Osteoblast (primary cell): Measurements from ENCODE around the gene PPOX. TPM values are rescaled to one million over a fixed set of nuclear protein-coding genes. Genes with fewer than 3 reads are reported as not detected.

Experiments
- DNase-seq: peaks from one replicate; pipeline ENCODE4 v3.0.0; 2011; ENCODE audit warnings: low spot score, mixed read lengths; ENCODE audit not compliant: insufficient read length; ENCODE audit errors: missing footprints
- H2AFZ ChIP-seq: 2 replicates; pipeline ENCODE4 v1.6.0; 2011; ENCODE audit warnings: mild to moderate bottlenecking, low read length
- H3K27ac ChIP-seq: 2 replicates; pipeline ENCODE4 v1.5.1; 2011; ENCODE audit warnings: mild to moderate bottlenecking, low read depth, low read length, moderate library complexity
- H3K27me3 ChIP-seq: 2 replicates; pipeline ENCODE4 v1.6.0; 2012; ENCODE audit warnings: mild to moderate bottlenecking, control low read depth, inconsistent platforms, low read length, moderate library complexity; ENCODE audit not compliant: insufficient read depth
- H3K36me3 ChIP-seq: 2 replicates; pipeline ENCODE4 v1.5.1; 2011; ENCODE audit warnings: mild to moderate bottlenecking, low read length, control low read depth, moderate library complexity; ENCODE audit not compliant: insufficient read depth
- H3K4me1 ChIP-seq: 2 replicates; pipeline ENCODE4 v1.5.1; 2011; ENCODE audit warnings: mild to moderate bottlenecking, low read length, control low read depth, moderate library complexity; ENCODE audit not compliant: insufficient read depth
- H3K4me2 ChIP-seq: 2 replicates; pipeline ENCODE4 v1.6.0; 2011; ENCODE audit warnings: mild to moderate bottlenecking, low read length; ENCODE audit not compliant: insufficient read depth
- H3K4me3 ChIP-seq: fragments of 200-600 bp; sonication (generic); 3 replicates; pipeline ENCODE4 v1.5.1; 2012; ENCODE audit warnings: mild to moderate bottlenecking, low read length, inconsistent platforms; ENCODE audit not compliant: insufficient read depth
- H3K79me2 ChIP-seq: 2 replicates; pipeline ENCODE4 v1.6.0; 2012; ENCODE audit warnings: mild to moderate bottlenecking, low read length, control low read depth, inconsistent platforms; ENCODE audit not compliant: insufficient read depth
- H3K9me3 ChIP-seq: 2 replicates; pipeline ENCODE4 v1.5.1; 2011; ENCODE audit warnings: low read depth, low read length, control low read depth
- H4K20me1 ChIP-seq: 2 replicates; pipeline ENCODE4 v1.6.0; 2012; ENCODE audit warnings: mild to moderate bottlenecking, low read length, control low read depth; ENCODE audit not compliant: insufficient read depth
- CTCF ChIP-seq: IDR thresholded peaks from 2 replicates; pipeline ENCODE4 v1.5.1; 2011; ENCODE audit warnings: mild to moderate bottlenecking, low read depth, low read length, moderate library complexity; ENCODE audit errors: extremely low read depth
- total RNA-seq: library from RNA; depleted of rRNA; stranded (reverse); fragments of >200 nt; gene quantifications from 2 replicates; pipeline ENCODE4 v1.2.3, GENCODE V29; 2012

The PPOX gene
- total RNA-seq, 1 donor: 19.5 TPM

- no peaks in the 10 kb centered on the region for H4K20me1 ChIP-seq
- H3K36me3 ChIP-seq: peaks cover 41% of the 10 kb centered on the region
- no peak within 1 kb of the TSS for H2AFZ ChIP-seq
- no peak for DNase-seq
- no peak for TF ChIP-seq CTCF
- H3K9me3 ChIP-seq: no peaks in the 10 kb centered on the region
- H3K79me2 ChIP-seq: no peaks in the 10 kb centered on the region
- H3K4me2 ChIP-seq: peak within 1 kb of the TSS; percentile 77
- H3K27ac ChIP-seq: peak within 1 kb of the TSS; percentile 97
- peaks cover 24% of the 10 kb centered on the region for H3K4me1 ChIP-seq
- no peaks in the 10 kb centered on the region for H3K27me3 ChIP-seq
- H3K4me3 ChIP-seq: no peak within 1 kb of the TSS
These were observed 48.9 kb downstream of the PPOX start, which contains the start of gene FCER1G for GRCh38 chr1:161215076-161215475. Gene FCER1G (plus strand): TSS chr1:161215295. CDS start chr1:161215322, 27 bp downstream.

GRCh38 chr1:161216945-161217712 is 50.9 kb downstream of the PPOX start:
- H2AFZ ChIP-seq: peak overlapping the region; percentile 73

GRCh38 chr1:161217831-161218230 is 51.6 kb downstream of the PPOX start:
- Histone ChIP-seq H3K4me3 (peak overlapping the region; percentile 11), H3K36me3 (peaks cover 17% of the 10 kb centered on the region), H3K79me2 (no peaks in the 10 kb centered on the region), H3K4me2 (peak overlapping the region; percentile 77), H3K27me3 (no peaks in the 10 kb centered on the region), H4K20me1 (no peaks in the 10 kb centered on the region), H3K4me1 (peaks cover 24% of the 10 kb centered on the region), H2AFZ (peak overlapping the region; percentile 40), H3K27ac (peak overlapping the region; percentile 97), H3K9me3 (no peaks in the 10 kb centered on the region)
- DNase-seq: no peak
- TF ChIP-seq CTCF: no peak

More at GRCh38 chr1:161216945-161217712, 50.9 kb downstream of the PPOX start:
- Histone ChIP-seq H3K4me1 (peaks cover 24% of the 10 kb centered on the region), H3K27me3 (no peaks in the 10 kb centered on the region), H4K20me1 (no peaks in the 10 kb centered on the region), H3K4me3 (peak overlapping the region; percentile 43), H3K9me3 (no peaks in the 10 kb centered on the region), H3K27ac (peak overlapping the region; percentile 97), H3K36me3 (peaks cover 22% of the 10 kb centered on the region), H3K4me2 (peak overlapping the region; percentile 77), H3K79me2 (no peaks in the 10 kb centered on the region)
- DNase-seq: peak; percentile 90
- TF ChIP-seq CTCF: no peak

- DNase-seq: no peak
- H2AFZ ChIP-seq: no peak overlapping the region
These were observed 52.3 kb downstream of the PPOX start for GRCh38 chr1:161218301-161219077.

More at GRCh38 chr1:161218301-161219077, 52.3 kb downstream of the PPOX start:
- no peak for TF ChIP-seq CTCF
- H3K4me1 ChIP-seq: peaks cover 24% of the 10 kb centered on the region
- H3K36me3 ChIP-seq: peaks cover 11% of the 10 kb centered on the region
- no peaks in the 10 kb centered on the region for H3K9me3 ChIP-seq
- H3K27me3 ChIP-seq: no peaks in the 10 kb centered on the region
- H3K27ac ChIP-seq: peak overlapping the region; percentile 97
- no peak overlapping the region for H3K4me3 ChIP-seq
- no peak overlapping the region for H3K4me2 ChIP-seq
- no peaks in the 10 kb centered on the region for H4K20me1 ChIP-seq
- H3K79me2 ChIP-seq: no peaks in the 10 kb centered on the region
